Measurements from ENCODE around the gene ZNF107. TPM values are rescaled to one million over a fixed set of nuclear protein-coding genes. Genes with fewer than 3 reads are reported as not detected.
A peak's percentile ranks its signal among the peaks of the same experiment; 100 is the strongest.

ZNF107 gene
- total and polyA plus RNA-seq, 2 experiments from 2014 or later: 14.8 to 55.3 TPM

- TF ChIP-seq, protein P1, sequence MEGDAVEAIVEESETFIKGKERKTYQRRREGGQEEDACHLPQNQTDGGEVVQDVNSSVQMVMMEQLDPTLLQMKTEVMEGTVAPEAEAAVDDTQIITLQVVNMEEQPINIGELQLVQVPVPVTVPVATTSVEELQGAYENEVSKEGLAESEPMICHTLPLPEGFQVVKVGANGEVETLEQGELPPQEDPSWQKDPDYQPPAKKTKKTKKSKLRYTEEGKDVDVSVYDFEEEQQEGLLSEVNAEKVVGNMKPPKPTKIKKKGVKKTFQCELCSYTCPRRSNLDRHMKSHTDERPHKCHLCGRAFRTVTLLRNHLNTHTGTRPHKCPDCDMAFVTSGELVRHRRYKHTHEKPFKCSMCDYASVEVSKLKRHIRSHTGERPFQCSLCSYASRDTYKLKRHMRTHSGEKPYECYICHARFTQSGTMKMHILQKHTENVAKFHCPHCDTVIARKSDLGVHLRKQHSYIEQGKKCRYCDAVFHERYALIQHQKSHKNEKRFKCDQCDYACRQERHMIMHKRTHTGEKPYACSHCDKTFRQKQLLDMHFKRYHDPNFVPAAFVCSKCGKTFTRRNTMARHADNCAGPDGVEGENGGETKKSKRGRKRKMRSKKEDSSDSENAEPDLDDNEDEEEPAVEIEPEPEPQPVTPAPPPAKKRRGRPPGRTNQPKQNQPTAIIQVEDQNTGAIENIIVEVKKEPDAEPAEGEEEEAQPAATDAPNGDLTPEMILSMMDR (conservative IDR thresholded peaks at IDR 0.05; ENCODE audit: low read depth in 2 of 2): no peak
These were observed 31.4 kb upstream of the ZNF107 start (continued) for GRCh38 chr7:64634406-64635062.

DNA sequence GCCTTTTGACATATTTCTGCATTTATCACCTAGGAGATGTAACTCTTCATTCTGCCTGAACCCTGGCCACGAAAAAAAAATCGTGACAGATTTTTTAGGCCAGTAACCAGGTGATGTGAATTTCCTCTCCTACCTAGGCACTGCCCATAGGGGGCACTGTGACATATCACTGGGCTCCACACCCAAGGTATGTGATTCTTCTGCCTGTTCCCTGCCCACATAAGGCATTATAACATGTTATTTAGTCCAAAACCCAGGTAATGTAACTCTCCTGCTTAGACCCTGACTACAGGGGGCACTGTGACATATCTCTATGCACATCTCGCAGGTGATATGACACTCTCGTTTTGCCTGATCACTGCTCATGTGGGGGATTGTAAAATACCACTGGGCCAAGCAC, 29.5 kb upstream of the ZNF107 start:
- Mint-ChIP-seq H3K4me1 (no peaks in the 10 kb centered on the region), H3K27ac (no peak overlapping the region), H3K27me3 (ENCODE audit: insufficient read depth, low read depth, poor library complexity) (peaks cover 2% of the 10 kb centered on the region), H3K4me3 (no peak overlapping the region), H3K9me3 (peaks cover 25% of the 10 kb centered on the region), H3K36me3 (ENCODE audit: low read depth) (peaks cover 15% of the 10 kb centered on the region; the same call in 2 of the 3 replicates)
- no peaks in the 10 kb centered on the region for H3K4me1 ChIP-seq (ENCODE audit: insufficient read depth)
- no peaks in the 10 kb centered on the region for H3K9me2 ChIP-seq (ENCODE audit: insufficient read depth)
- H3K27me3 ChIP-seq (ENCODE audit: insufficient read depth): no peaks in the 10 kb centered on the region
- no peak for TF ChIP-seq EZH2phosphoT487 (IDR thresholded peaks at IDR 0.05; ENCODE audit: unreplicated experiment)
- TF ChIP-seq, protein P1 (conservative IDR thresholded peaks at IDR 0.05; ENCODE audit: low read depth in 2 of 2): peak; percentile 58 to 70
- ATAC-seq (no peak), DNase-seq (ENCODE audit: low spot score) (peak; percentile 51)
- no peaks in the 10 kb centered on the region for H3K36me3 ChIP-seq (ENCODE audit: insufficient read depth)
- H4K20me1 ChIP-seq (replicated peaks; ENCODE audit: insufficient read depth): no peaks in the 10 kb centered on the region
- no peak overlapping the region for H3K4me2 ChIP-seq
- H3K27ac ChIP-seq (ENCODE audit: low read depth): no peak overlapping the region
- H3K79me2 ChIP-seq (replicated peaks; ENCODE audit: insufficient read depth): no peaks in the 10 kb centered on the region
- H3K4me3 ChIP-seq: no peak overlapping the region
- no peak overlapping the region for H2AFZ ChIP-seq
- H3F3A ChIP-seq (replicated peaks; ENCODE audit: low read depth): no peaks in the 10 kb centered on the region

- H2AFZ ChIP-seq: no peak overlapping the region
- no peak for ATAC-seq
- H3K36me3 ChIP-seq (ENCODE audit: insufficient read depth): no peaks in the 10 kb centered on the region
- H3K27me3 ChIP-seq (ENCODE audit: insufficient read depth): no peaks in the 10 kb centered on the region
- no peak for DNase-seq (ENCODE audit: low spot score)
- Mint-ChIP-seq H3K4me1 (no peaks in the 10 kb centered on the region), H3K9me3 (peaks cover 39% of the 10 kb centered on the region), H3K4me3 (no peak overlapping the region), H3K36me3 (ENCODE audit: low read depth) (peaks cover 17% of the 10 kb centered on the region), H3K27me3 (ENCODE audit: insufficient read depth, low read depth, poor library complexity) (peaks cover 3% of the 10 kb centered on the region), H3K27ac (no peak overlapping the region)
- no peaks in the 10 kb centered on the region for H3K79me2 ChIP-seq (replicated peaks; ENCODE audit: insufficient read depth)
- no peaks in the 10 kb centered on the region for H3K4me1 ChIP-seq (ENCODE audit: insufficient read depth)
- no peak overlapping the region for H3K27ac ChIP-seq (ENCODE audit: low read depth)
- TF ChIP-seq, protein P2, sequence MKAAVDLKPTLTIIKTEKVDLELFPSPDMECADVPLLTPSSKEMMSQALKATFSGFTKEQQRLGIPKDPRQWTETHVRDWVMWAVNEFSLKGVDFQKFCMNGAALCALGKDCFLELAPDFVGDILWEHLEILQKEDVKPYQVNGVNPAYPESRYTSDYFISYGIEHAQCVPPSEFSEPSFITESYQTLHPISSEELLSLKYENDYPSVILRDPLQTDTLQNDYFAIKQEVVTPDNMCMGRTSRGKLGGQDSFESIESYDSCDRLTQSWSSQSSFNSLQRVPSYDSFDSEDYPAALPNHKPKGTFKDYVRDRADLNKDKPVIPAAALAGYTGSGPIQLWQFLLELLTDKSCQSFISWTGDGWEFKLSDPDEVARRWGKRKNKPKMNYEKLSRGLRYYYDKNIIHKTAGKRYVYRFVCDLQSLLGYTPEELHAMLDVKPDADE (IDR thresholded peaks at IDR 0.05): no peak
- TF ChIP-seq NANOG (IDR thresholded peaks at IDR 0.05; ENCODE audit: borderline replicate concordance): no peak
- H3F3A ChIP-seq (replicated peaks; ENCODE audit: low read depth): no peaks in the 10 kb centered on the region
- H3K4me3 ChIP-seq: no peak overlapping the region
- no peak overlapping the region for H3K4me2 ChIP-seq
- no peaks in the 10 kb centered on the region for H4K20me1 ChIP-seq (replicated peaks; ENCODE audit: insufficient read depth)
- H3K9me2 ChIP-seq (ENCODE audit: insufficient read depth): no peaks in the 10 kb centered on the region
These were observed 28.1 kb upstream of the ZNF107 start for GRCh38 chr7:64637521-64638445.
